IMR-90 (cell line): Measurements from ENCODE around the gene METTL25. TPM values are rescaled to one million over a fixed set of nuclear protein-coding genes. Genes with fewer than 3 reads are reported as not detected.

ENCODE experiments used
- ATAC-seq: fragments of 200-7000 bp; cut with Tn5 transposase; 2 replicates; pipeline ENCODE4 v1.9.1; 2020; ENCODE audit warnings: low read depth, mild to moderate bottlenecking, moderate library complexity
- BruUV-seq: library from RNA; stranded (reverse); fragments of 400-500 nt; replicated peaks from 2 replicates; lab custom pipeline; 2021; lab: Mats Ljungman, UMichigan
- CTCF ChIA-PET: fragments of 300-600 bp; formaldehyde crosslinking; extraction: SDS; loops from one replicate; lab custom pipeline; 2021; ENCODE audit warnings: antibody characterized with exemption; lab: Yijun Ruan, JAX
- POLR2A ChIA-PET: fragments of 300-600 bp; sonication (Branson Sonifier 250); formaldehyde crosslinking; loops from one replicate; lab custom pipeline; 2022; ENCODE audit warnings: antibody characterized with exemption; ENCODE audit not compliant: unreplicated experiment; lab: Charles Lee
- DNase-seq: peaks from one replicate; pipeline ENCODE4 v3.0.0; 2013
- H2AFZ ChIP-seq: replicated peaks from 2 replicates; pipeline ENCODE3; 2013; ENCODE audit warnings: low read length, mild to moderate bottlenecking; ENCODE audit not compliant: poor library complexity
- H2AK5ac ChIP-seq: 2 replicates; pipeline ENCODE4 v1.6.1; 2013; ENCODE audit warnings: low read depth, low read length, inconsistent platforms
- H2AK9ac ChIP-seq: replicated peaks from 2 replicates; pipeline ENCODE3; 2013; ENCODE audit warnings: mild to moderate bottlenecking, low read depth, low read length, moderate library complexity; ENCODE audit not compliant: poor library complexity
- H2BK120ac ChIP-seq: 2 replicates; pipeline ENCODE4 v1.6.1; 2013; ENCODE audit warnings: low read depth, low read length, inconsistent platforms
- H2BK15ac ChIP-seq: 3 replicates; pipeline ENCODE4 v1.6.1; 2013; ENCODE audit warnings: low read depth, low read length, inconsistent platforms
- H2BK20ac ChIP-seq: 2 replicates; pipeline ENCODE4 v1.6.1; 2013; ENCODE audit warnings: low read depth, mild to moderate bottlenecking, inconsistent platforms, low read length, moderate library complexity
- H2BK5ac ChIP-seq: 2 replicates; pipeline ENCODE4 v1.6.1; 2013; ENCODE audit warnings: mild to moderate bottlenecking, low read depth, low read length, inconsistent platforms; ENCODE audit not compliant: poor library complexity, severe bottlenecking
- H3K14ac ChIP-seq: replicated peaks from 2 replicates; pipeline ENCODE4 v1.6.1; 2013; ENCODE audit warnings: low read depth, low read length, inconsistent platforms
- H3K18ac ChIP-seq: 2 replicates; pipeline ENCODE4 v1.6.1; 2013; ENCODE audit warnings: low read depth, low read length, control low read depth
- H3K23ac ChIP-seq: 2 replicates; pipeline ENCODE4 v1.6.1; 2013; ENCODE audit warnings: low read depth, low read length, inconsistent platforms
- H3K27ac ChIP-seq: 2 replicates; pipeline ENCODE4 v1.5.1; 2013; ENCODE audit warnings: mild to moderate bottlenecking, control low read depth, low read length; ENCODE audit not compliant: insufficient read depth
- H3K27me3 ChIP-seq: 2 replicates; pipeline ENCODE4 v1.6.1; 2013; ENCODE audit warnings: low read length; ENCODE audit not compliant: control insufficient read depth, insufficient read depth
- H3K36me3 ChIP-seq: 2 replicates; pipeline ENCODE4 v1.6.1; 2013; ENCODE audit warnings: low read length, mixed read lengths; ENCODE audit not compliant: control insufficient read depth, insufficient read depth
- H3K4ac ChIP-seq: 2 replicates; pipeline ENCODE4 v1.6.1; 2013; ENCODE audit warnings: low read depth, low read length, inconsistent platforms
- H3K4me1 ChIP-seq: 2 replicates; pipeline ENCODE4 v1.6.1; 2013; ENCODE audit warnings: low read length, mixed read lengths; ENCODE audit not compliant: control insufficient read depth, insufficient read depth
- H3K4me2 ChIP-seq: 2 replicates; pipeline ENCODE4 v1.6.1; 2013; ENCODE audit warnings: low read depth, mild to moderate bottlenecking, control low read depth, low read length, moderate library complexity
- H3K4me3 ChIP-seq: 2 replicates; pipeline ENCODE4 v1.5.1; 2013; ENCODE audit warnings: low read depth, mild to moderate bottlenecking, control low read depth, low read length, moderate library complexity; ENCODE audit not compliant: insufficient read depth
- H3K56ac ChIP-seq: 2 replicates; pipeline ENCODE4 v1.6.1; 2013; ENCODE audit warnings: low read length, inconsistent platforms; ENCODE audit not compliant: insufficient read depth; ENCODE audit errors: extremely low read depth
- H3K79me1 ChIP-seq, 2 experiments: 2 replicates each; pipeline ENCODE4 v1.6.1; 2013; ENCODE audit warnings: low read length in 2 of 2, inconsistent platforms in 1 of 2, low read depth in 1 of 2
- H3K9ac ChIP-seq: 2 replicates; pipeline ENCODE4 v1.6.1; 2013; ENCODE audit warnings: low read depth, low read length, control low read depth
- H3K9me1 ChIP-seq: 2 replicates; pipeline ENCODE4 v1.6.1; 2013; ENCODE audit warnings: low read length, inconsistent platforms; ENCODE audit not compliant: insufficient read depth
- H3K9me3 ChIP-seq: 2 replicates; pipeline ENCODE4 v1.6.1; 2013; ENCODE audit warnings: low read length; ENCODE audit not compliant: control insufficient read depth, insufficient read depth
- H4K20me1 ChIP-seq: 2 replicates; pipeline ENCODE4 v1.6.1; 2013; ENCODE audit warnings: low read length, inconsistent platforms; ENCODE audit not compliant: insufficient read depth
- H4K5ac ChIP-seq: 2 replicates; pipeline ENCODE4 v1.6.1; 2013; ENCODE audit warnings: mild to moderate bottlenecking, low read depth, low read length, control low read depth
- H4K8ac ChIP-seq, 2 experiments: 2 replicates each; pipeline ENCODE4 v1.6.1; 2013; ENCODE audit warnings: low read depth in 2 of 2, low read length in 2 of 2, control low read depth in 1 of 2, inconsistent platforms in 1 of 2
- H4K91ac ChIP-seq: 2 replicates; pipeline ENCODE4 v1.6.1; 2013; ENCODE audit warnings: low read depth, low read length, inconsistent platforms; ENCODE audit not compliant: insufficient read depth
- BHLHE40 ChIP-seq: fragments of 150-350 bp; IDR thresholded peaks from 2 replicates; pipeline ENCODE4 v1.6.1; 2016; ENCODE audit warnings: mild to moderate bottlenecking, low read depth, low read length
- CEBPB ChIP-seq: IDR thresholded peaks from 2 replicates; pipeline ENCODE4 v1.6.1; 2012; ENCODE audit warnings: low read depth, low read length, improper control_type of control experiment
- CHD1 ChIP-seq: IDR thresholded peaks from 2 replicates; pipeline ENCODE4 v1.6.1; 2012; ENCODE audit warnings: low read depth, low read length, improper control_type of control experiment
- FOS ChIP-seq: fragments of 150-350 bp; IDR thresholded peaks from 2 replicates; pipeline ENCODE4 v1.6.1; 2016; ENCODE audit warnings: low read depth, low read length
- MAFK ChIP-seq: IDR thresholded peaks from 2 replicates; pipeline ENCODE4 v1.6.1; 2012; ENCODE audit warnings: low read depth, low read length, improper control_type of control experiment
- MAZ ChIP-seq: IDR thresholded peaks from 2 replicates; pipeline ENCODE4 v1.6.1; 2012; ENCODE audit warnings: low read depth, mild to moderate bottlenecking, low read length, improper control_type of control experiment, moderate library complexity, borderline replicate concordance
- MXI1 ChIP-seq: IDR thresholded peaks from 2 replicates; pipeline ENCODE4 v1.6.1; 2012; ENCODE audit warnings: low read depth, mild to moderate bottlenecking, low read length, moderate library complexity, borderline replicate concordance
- NFE2L2 ChIP-seq: fragments of 150-350 bp; IDR thresholded peaks from 2 replicates; pipeline ENCODE4 v1.6.1; 2016; ENCODE audit warnings: low read depth, mild to moderate bottlenecking, low read length
- POLR2A ChIP-seq: IDR thresholded peaks from 2 replicates; pipeline ENCODE4 v1.6.1; 2012; ENCODE audit warnings: mild to moderate bottlenecking, low read depth, low read length
- RAD21 ChIP-seq: IDR thresholded peaks from 2 replicates; pipeline ENCODE4 v1.6.1; 2012; ENCODE audit warnings: low read length, improper control_type of control experiment
- RCOR1 ChIP-seq: IDR thresholded peaks from 2 replicates; pipeline ENCODE4 v1.6.1; 2012; ENCODE audit warnings: mild to moderate bottlenecking, low read length, improper control_type of control experiment; ENCODE audit not compliant: insufficient replicate concordance
- RFX5 ChIP-seq: IDR thresholded peaks from 2 replicates; pipeline ENCODE4 v1.8.0; 2012; ENCODE audit warnings: low read depth, mild to moderate bottlenecking, low read length, moderate library complexity
- SMC3 ChIP-seq: fragments of 150-350 bp; IDR thresholded peaks from 2 replicates; pipeline ENCODE4 v1.6.1; 2016; ENCODE audit warnings: low read depth, mild to moderate bottlenecking, antibody characterized with exemption, low read length, moderate library complexity
- WGBS, 2 experiments: methylation state at CpG; one replicate each; pipeline versions ENCODE4 v1.1.5 to v1.1.7; 2013; ENCODE audit warnings: missing lambda C conversion rate in 2 of 2; ENCODE audit not compliant: insufficient read length in 1 of 2; ENCODE audit errors: extremely low coverage in 2 of 2; 5-methylcytosine and 5-hydroxymethylcytosine counted together
- dilution Hi-C: fragments of 300-500 bp; cut with HindIII; formaldehyde crosslinking; loops from one replicate; pipeline ENCODE4 v1.14.3; 2018; ENCODE audit warnings: low sequenced_read_pairs; ENCODE audit not compliant: unreplicated experiment
- in situ Hi-C: fragments of 300-500 bp; cut with MboI; formaldehyde crosslinking; loops from 3 replicates; pipeline ENCODE4 v1.14.3; 2019; ENCODE audit warnings: low sequenced_read_pairs, inconsistent platforms, mixed read lengths
- intact Hi-C: fragments of 100-400 bp; cut with micrococcal nuclease; formaldehyde crosslinking; loops from 2 replicates; pipeline ENCODE4 v1.10.0; 2022
- polyA plus RNA-seq, 3 experiments: library from polyadenylated mRNA; depleted of rRNA; stranded (reverse); fragments of >200 nt; gene quantifications; 2 replicates each; pipeline ENCODE4 v1.2.3, GENCODE V29; 2012; ENCODE audit warnings: low replicate concordance in 1 of 3
- total RNA-seq: library from RNA; depleted of rRNA; stranded (reverse); fragments of >200 nt; gene quantifications from 2 replicates; pipeline ENCODE4 v1.2.3, GENCODE V29; 2012
- TF ChIP-seq, protein P1 (sequence below): fragments of 150-350 bp; IDR thresholded peaks from 2 replicates; pipeline ENCODE4 v1.6.1; 2017; ENCODE audit warnings: mild to moderate bottlenecking, antibody characterized with exemption, low read length, low read depth
- TF ChIP-seq, protein P2 (sequence below): fragments of 150-350 bp; IDR thresholded peaks from 2 replicates; pipeline ENCODE4 v1.6.1; 2016; ENCODE audit warnings: low read depth, mild to moderate bottlenecking, low read length, moderate library complexity, borderline replicate concordance
- TF ChIP-seq, protein P3 (sequence below): conservative IDR thresholded peaks from 2 replicates; pipeline ENCODE4 v1.5.1; 2012; ENCODE audit warnings: mild to moderate bottlenecking, low read depth, low read length, improper control_type of control experiment

The METTL25 gene
- total and polyA plus RNA-seq, 2 of the 4 experiments (the other 2 are of a cell fraction), result 2.6 to 3.0 TPM

DNA sequence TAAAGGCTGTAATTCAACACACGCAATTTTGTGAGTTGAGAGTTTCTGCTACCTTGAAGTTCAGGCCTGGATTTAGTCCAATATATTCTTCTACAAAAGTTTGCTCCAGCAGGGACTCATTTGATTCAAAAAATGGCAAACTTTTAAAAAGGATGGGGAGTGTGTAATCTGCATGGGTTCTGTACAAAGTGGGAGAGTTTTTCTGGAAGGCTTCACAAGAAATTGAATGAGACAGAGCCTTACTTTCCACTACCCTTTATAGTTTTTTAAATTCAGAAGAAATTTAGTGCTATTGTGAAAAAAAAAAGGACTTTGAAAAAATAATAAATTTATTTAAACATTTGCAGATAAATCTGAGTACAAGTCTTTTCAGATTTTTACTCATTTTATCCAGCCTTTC is 116.9 kb downstream of the METTL25 start:
- DNase-seq, result no peak
- H4K8ac ChIP-seq, result no peak overlapping the region
- no CpG with 5 or more reads among the region's 1 CpG for WGBS, 2 experiments
- H3K23ac ChIP-seq, result no peak overlapping the region
- intact Hi-C loops (no loop called here), in situ Hi-C loops (no loop called here), dilution Hi-C loops (no loop called here)
- no peak overlapping the region for H3K4me3 ChIP-seq
- no peak overlapping the region for H3K56ac ChIP-seq
- H3K4me2 ChIP-seq, result no peak overlapping the region
- no peak overlapping the region; the same call in 1 of the 2 replicates for H3K18ac ChIP-seq
- H2AFZ ChIP-seq, result no peak overlapping the region
- H3K9me1 ChIP-seq, result no peaks in the 10 kb centered on the region; the same call in 1 of the 2 replicates
- H2AK5ac ChIP-seq, result no peak overlapping the region
- H2AK9ac ChIP-seq, result no peak overlapping the region
- H3K36me3 ChIP-seq, result no peaks in the 10 kb centered on the region
- no peak for ATAC-seq
- H4K20me1 ChIP-seq, result no peaks in the 10 kb centered on the region
- POLR2A ChIA-PET, result no interaction called here
- no peak for TF ChIP-seq MXI1
- TF ChIP-seq RCOR1, result no peak
- no peak for TF ChIP-seq CEBPB
- TF ChIP-seq MAFK, result no peak
- no peak for TF ChIP-seq POLR2A
- TF ChIP-seq MAZ, result no peak
- TF ChIP-seq FOS, result no peak
- TF ChIP-seq BHLHE40, result no peak
- no peak for TF ChIP-seq RFX5
- TF ChIP-seq, protein P1, sequence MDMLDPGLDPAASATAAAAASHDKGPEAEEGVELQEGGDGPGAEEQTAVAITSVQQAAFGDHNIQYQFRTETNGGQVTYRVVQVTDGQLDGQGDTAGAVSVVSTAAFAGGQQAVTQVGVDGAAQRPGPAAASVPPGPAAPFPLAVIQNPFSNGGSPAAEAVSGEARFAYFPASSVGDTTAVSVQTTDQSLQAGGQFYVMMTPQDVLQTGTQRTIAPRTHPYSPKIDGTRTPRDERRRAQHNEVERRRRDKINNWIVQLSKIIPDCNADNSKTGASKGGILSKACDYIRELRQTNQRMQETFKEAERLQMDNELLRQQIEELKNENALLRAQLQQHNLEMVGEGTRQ, result no peak
- TF ChIP-seq, protein P2, sequence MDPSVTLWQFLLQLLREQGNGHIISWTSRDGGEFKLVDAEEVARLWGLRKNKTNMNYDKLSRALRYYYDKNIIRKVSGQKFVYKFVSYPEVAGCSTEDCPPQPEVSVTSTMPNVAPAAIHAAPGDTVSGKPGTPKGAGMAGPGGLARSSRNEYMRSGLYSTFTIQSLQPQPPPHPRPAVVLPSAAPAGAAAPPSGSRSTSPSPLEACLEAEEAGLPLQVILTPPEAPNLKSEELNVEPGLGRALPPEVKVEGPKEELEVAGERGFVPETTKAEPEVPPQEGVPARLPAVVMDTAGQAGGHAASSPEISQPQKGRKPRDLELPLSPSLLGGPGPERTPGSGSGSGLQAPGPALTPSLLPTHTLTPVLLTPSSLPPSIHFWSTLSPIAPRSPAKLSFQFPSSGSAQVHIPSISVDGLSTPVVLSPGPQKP, result no peak
- TF ChIP-seq SMC3, result no peak
- no peak for TF ChIP-seq NFE2L2
- no peak for TF ChIP-seq RAD21
- TF ChIP-seq, protein P3, sequence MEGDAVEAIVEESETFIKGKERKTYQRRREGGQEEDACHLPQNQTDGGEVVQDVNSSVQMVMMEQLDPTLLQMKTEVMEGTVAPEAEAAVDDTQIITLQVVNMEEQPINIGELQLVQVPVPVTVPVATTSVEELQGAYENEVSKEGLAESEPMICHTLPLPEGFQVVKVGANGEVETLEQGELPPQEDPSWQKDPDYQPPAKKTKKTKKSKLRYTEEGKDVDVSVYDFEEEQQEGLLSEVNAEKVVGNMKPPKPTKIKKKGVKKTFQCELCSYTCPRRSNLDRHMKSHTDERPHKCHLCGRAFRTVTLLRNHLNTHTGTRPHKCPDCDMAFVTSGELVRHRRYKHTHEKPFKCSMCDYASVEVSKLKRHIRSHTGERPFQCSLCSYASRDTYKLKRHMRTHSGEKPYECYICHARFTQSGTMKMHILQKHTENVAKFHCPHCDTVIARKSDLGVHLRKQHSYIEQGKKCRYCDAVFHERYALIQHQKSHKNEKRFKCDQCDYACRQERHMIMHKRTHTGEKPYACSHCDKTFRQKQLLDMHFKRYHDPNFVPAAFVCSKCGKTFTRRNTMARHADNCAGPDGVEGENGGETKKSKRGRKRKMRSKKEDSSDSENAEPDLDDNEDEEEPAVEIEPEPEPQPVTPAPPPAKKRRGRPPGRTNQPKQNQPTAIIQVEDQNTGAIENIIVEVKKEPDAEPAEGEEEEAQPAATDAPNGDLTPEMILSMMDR, result no peak
- TF ChIP-seq CHD1, result no peak
- H4K91ac ChIP-seq, result no peak overlapping the region
- H3K9ac ChIP-seq, result no peak overlapping the region
- BruUV-seq, result no TSS peak
- H4K5ac ChIP-seq, result no peak overlapping the region
- CTCF ChIA-PET, result no interaction called here
- no peak overlapping the region for H2BK120ac ChIP-seq
- H3K79me1 ChIP-seq, result no peaks in the 10 kb centered on the region
- H3K27ac ChIP-seq, result no peak overlapping the region
- no peaks in the 10 kb centered on the region for H3K27me3 ChIP-seq
- no peak overlapping the region for H3K4ac ChIP-seq
- H3K14ac ChIP-seq, result no peak overlapping the region
- no peak overlapping the region for H2BK15ac ChIP-seq
- no peaks in the 10 kb centered on the region for H3K9me3 ChIP-seq
- H2BK5ac ChIP-seq, result no peak overlapping the region
- H2BK20ac ChIP-seq, result no peak overlapping the region
- no peaks in the 10 kb centered on the region for H3K4me1 ChIP-seq
